HG03159 (cell line): Measurements from ENCODE around the gene SHISAL1.

Experiments
- ATAC-seq: cut with Tn5 transposase; IDR thresholded peaks from one replicate; pipeline ENCODE4 v1.9.1; 2021; ENCODE audit warnings: mild to moderate bottlenecking, moderate library complexity; ENCODE audit not compliant: unreplicated experiment

The SHISAL1 gene

GRCh38 chr22:44312766-44313165 lies at the start of gene SHISAL1:
SHISAL1 (minus strand) TSS chr22:44312951; CDS start chr22:44300945, 12,006 bp downstream.
- no peak for ATAC-seq

DNA sequence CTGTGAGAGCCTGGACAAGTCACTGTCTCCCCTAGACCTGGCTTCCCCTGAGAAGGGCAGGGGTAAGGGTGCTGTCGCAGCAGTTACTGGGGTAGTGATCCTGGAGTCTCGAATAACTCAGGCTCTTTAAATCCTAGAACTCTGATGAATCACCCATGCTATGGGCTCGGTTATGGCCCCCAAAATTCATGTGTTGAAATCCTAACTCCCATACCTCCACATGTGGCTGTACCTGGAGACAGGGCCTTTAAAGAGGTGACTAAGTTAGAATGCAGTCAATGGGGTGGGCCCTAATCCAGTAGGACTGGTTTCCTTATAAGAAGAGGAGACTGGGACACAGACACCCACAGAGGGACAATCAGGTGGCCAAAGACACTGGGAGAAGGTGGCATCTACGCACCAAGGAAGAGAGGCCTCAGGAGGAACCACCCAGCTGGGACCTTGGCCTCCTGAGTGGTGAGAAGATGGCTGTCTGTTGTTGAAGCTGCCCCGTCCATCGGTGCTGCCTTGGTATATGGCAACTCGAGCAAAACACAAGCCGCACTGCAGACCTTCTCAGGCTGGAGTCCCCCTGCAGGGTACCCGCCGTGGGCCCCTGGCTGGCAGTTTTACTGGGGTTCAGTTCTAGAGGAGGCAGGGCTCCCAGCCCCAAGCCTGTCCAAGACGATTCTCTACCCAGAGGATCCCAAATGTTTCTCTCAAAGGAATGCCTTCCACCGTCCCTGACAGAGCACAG lies 48.8 kb upstream of the SHISAL1 start:
- no peak for ATAC-seq

GRCh38 chr22:44360668-44361381 lies 48.1 kb upstream of the SHISAL1 start:
- no peak for ATAC-seq

DNA sequence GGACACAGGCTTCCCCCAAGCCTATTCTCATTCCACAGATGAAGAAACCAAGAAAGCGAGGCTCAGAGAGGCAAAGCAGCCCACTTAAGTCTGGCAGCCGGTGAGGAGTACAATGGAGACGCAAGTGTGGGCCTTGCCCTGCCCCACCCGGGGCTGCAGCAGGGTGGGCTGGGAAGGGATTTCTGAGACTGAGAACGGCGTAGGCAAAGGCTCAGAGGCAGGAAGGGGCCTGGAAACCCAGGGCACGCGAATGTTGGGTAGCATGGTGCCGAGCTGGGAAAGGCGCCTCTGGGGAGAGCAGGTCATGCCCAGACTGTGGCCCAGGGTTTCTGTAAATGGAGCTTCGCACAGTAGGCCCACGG lies 47.5 kb upstream of the SHISAL1 start:
- no peak for ATAC-seq

- ATAC-seq = no peak
Observed at GRCh38 chr22:44359496-44360110, 46.9 kb upstream of the SHISAL1 start.

DNA sequence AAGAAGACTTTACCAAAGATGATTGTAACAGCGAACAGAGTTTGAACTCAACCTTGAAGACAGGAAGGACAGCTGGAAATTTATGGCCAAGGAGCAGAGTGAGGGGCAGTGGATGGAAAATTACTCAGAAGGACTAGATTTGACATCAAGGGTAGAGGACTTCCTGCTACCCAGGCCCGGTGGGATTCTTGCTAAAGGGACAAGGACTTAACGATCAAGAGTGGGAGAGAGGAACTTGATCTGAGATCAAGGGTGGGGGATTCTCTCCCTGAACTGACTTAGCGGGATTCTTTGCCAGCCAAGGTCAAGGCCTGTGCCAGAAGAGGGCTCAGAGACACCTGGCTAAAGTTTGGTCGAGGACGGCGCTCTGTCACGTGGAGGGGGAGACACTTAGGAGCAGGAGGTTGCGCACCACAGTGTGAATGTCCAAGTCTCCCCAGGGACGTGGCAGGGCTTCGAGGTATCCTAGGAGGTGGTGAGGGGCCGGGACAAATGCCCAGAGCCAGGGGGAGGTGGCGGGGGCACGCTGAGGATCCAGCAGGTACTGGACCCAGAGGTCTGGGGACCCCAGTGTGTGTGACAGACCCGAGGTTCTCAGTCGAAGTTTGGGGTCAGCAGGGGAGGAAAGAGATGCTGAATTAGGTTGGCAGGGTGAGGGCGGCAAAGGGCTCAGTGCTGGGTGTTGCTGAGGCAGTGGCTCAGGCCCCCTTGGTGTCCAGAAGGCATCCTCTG lies 46.1 kb upstream of the SHISAL1 start:
- ATAC-seq = no peak

- ATAC-seq = no peak
Observed at GRCh38 chr22:44357966-44358465, 45.3 kb upstream of the SHISAL1 start.

GRCh38 chr22:44357296-44357965 lies 44.7 kb upstream of the SHISAL1 start:
- no peak for ATAC-seq

- no peak for ATAC-seq
Observed at GRCh38 chr22:44355716-44356070, 42.9 kb upstream of the SHISAL1 start.

DNA sequence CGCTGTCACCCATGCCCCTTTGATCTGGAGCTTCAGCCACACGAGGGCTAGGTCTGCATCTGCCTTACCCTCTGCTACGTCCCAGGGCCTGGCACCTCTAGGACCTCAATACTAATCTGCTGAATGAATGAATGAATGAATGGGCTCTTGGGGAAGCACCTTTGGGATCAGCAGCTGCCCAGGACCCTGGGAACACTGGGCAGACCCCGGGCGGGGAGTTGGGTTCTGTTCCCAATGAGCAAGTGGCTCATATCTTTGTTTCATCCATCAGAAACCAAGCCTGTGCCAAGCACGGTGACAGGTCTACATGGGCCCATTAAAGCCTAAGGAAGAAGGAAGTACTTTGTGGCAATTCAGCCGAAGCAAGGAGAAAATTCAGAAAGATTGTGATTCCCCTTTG lies 41.5 kb upstream of the SHISAL1 start:
- no peak for ATAC-seq

GRCh38 chr22:44353041-44353440 lies 40.3 kb upstream of the SHISAL1 start:
- no peak for ATAC-seq

- no peak for ATAC-seq
Observed at GRCh38 chr22:44352378-44353035, 39.8 kb upstream of the SHISAL1 start.

DNA sequence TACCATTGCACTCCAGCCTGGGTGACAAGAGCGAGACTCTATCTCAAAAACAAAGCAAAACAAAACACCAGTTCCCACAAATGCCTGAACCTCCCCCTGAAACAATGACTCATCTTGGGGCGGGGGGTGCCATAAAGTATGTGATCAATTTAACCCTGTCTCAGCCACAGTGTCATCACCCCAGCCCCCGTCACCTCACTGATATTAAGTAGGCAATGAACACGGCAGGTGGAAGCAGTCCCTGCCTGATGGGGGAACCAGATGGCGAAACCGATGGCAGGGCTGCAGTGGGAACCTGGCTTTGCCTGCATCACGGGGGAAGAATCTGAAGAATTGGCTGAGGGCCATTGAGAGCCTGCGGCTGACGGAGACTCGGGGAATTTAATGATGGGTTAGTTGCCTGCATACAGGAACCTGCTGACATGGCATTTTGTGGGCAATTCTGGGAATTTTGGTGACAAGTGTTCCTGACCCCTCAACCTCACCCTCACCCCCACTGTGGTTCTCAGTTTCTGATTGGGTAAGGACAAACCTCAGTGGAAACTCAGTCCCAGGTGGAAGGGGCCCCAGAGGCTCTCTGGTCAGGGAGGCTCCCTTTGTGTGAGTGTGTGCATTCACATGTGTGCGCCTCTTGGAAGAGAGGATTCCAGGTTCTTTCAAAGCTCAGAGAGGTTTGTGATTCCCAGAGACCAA lies 39.1 kb upstream of the SHISAL1 start:
- ATAC-seq = no peak

GRCh38 chr22:44351037-44351436 lies 38.3 kb upstream of the SHISAL1 start:
- no peak for ATAC-seq

DNA sequence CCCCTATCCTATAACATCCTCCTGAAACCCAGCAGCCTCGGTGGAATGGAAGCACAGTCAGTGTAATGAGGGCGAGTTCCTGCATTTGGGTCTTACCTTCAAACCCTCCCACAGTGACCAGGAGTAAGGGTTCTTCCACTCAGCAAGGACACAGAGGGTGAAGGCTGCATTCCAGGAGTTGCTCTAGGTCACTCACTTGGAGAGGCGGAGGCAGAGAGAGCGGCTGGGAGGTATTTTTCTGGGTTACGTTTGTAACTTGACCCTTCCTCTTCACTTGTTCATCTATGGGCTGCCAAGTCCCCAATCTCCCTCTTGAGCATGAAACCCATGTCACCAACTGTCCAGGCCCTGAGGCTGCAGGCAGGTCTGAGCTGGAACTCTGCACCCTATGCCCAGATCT lies 36.8 kb upstream of the SHISAL1 start:
- ATAC-seq = no peak

GRCh38 chr22:44348971-44349560 lies 36.3 kb upstream of the SHISAL1 start:
- no peak for ATAC-seq

DNA sequence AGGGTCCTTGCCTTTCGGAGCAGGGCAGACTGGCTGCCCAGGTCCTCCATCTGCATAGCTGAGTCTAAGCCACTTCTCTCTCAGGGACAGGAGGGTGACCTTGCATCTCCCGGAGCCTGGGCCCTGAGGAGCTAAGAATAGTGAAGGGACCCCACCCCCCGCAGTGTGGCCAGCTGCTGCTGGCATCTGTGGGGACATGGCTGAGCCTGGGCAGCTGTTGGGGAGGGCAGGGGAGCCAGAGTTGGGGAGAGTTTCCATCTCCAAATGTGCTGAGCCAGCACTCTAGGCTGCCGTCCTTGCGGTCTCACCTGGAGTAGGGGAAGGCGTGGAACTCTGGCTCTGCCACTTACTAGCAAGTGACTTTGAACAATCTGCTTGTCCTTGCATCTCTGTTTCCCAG lies 34.8 kb upstream of the SHISAL1 start:
- no peak for ATAC-seq

GRCh38 chr22:44347080-44347479 lies 34.3 kb upstream of the SHISAL1 start:
- ATAC-seq = no peak

DNA sequence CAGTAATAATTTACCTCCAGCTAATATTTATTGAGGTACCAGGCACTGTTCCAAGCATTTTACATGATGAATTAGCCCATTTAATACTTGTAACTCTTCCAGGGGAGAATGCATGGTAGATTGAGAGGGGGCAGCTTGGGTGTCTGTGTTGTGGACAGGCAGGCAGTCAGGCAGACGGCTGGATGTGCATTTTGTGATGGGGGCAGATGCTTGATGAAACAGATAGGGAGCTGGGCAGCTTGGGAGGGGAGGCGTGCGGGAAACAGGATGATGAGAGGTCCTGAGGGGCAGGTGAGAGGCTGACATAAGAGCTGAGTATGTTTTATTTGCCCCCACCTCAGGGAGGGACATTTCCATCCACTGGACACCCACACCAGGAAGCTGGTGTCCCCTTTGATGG lies 33.1 kb upstream of the SHISAL1 start:
- ATAC-seq = no peak
